ENCODE data around the gene STAB2. TPM values are rescaled to one million over a fixed set of nuclear protein-coding genes. Genes with fewer than 3 reads are reported as not detected.

STAB2 gene
- total and polyA plus RNA-seq, 2 of the 4 experiments (the other 2 are of a cell fraction) = not detected

GRCh38 chr12:103686026-103686425 is 99.0 kb downstream of the STAB2 start:
- Histone ChIP-seq H3K79me1 (ENCODE audit: low read depth in 1 of 2, low read length in 2 of 2) (no peaks in the 10 kb centered on the region), H2BK5ac (ENCODE audit: low read depth, low read length, poor library complexity, severe bottlenecking) (no peak overlapping the region), H3K23ac (ENCODE audit: low read depth, low read length) (no peak overlapping the region), H2AFZ (replicated peaks; ENCODE audit: low read length, poor library complexity) (peak overlapping the region; percentile 15), H4K20me1 (ENCODE audit: insufficient read depth, low read length) (no peaks in the 10 kb centered on the region), H3K36me3 (ENCODE audit: control insufficient read depth, insufficient read depth, low read length) (no peaks in the 10 kb centered on the region), H3K14ac (replicated peaks; ENCODE audit: low read depth, low read length) (no peak overlapping the region), H3K4me3 (ENCODE audit: insufficient read depth, low read depth, low read length) (no peak overlapping the region), H3K4me1 (ENCODE audit: control insufficient read depth, insufficient read depth, low read length) (no peaks in the 10 kb centered on the region), H3K18ac (ENCODE audit: low read depth, low read length) (no peak overlapping the region), H3K27ac (ENCODE audit: insufficient read depth, low read length) (no peak overlapping the region), H3K9ac (ENCODE audit: low read depth, low read length) (no peak overlapping the region), H2AK5ac (ENCODE audit: low read depth, low read length) (no peak overlapping the region), H3K27me3 (ENCODE audit: control insufficient read depth, insufficient read depth, low read length) (no peaks in the 10 kb centered on the region; the same call in none of the 2 replicates), H3K9me3 (ENCODE audit: control insufficient read depth, insufficient read depth, low read length) (no peaks in the 10 kb centered on the region), H4K8ac (ENCODE audit: low read depth in 2 of 2, low read length in 2 of 2) (no peak overlapping the region), H4K91ac (ENCODE audit: insufficient read depth, low read depth, low read length) (no peak overlapping the region), H3K56ac (ENCODE audit: extremely low read depth, insufficient read depth, low read length) (no peak overlapping the region), H3K4me2 (ENCODE audit: low read depth, low read length) (no peak overlapping the region), H4K5ac (ENCODE audit: low read depth, low read length) (no peak overlapping the region), H3K4ac (ENCODE audit: low read depth, low read length) (no peak overlapping the region), H2BK15ac (ENCODE audit: low read depth, low read length) (no peak overlapping the region), H3K9me1 (ENCODE audit: insufficient read depth, low read length) (no peaks in the 10 kb centered on the region), H2BK20ac (ENCODE audit: low read depth, low read length) (no peak overlapping the region), H2BK120ac (ENCODE audit: low read depth, low read length) (no peak overlapping the region), H2AK9ac (replicated peaks; ENCODE audit: low read depth, low read length, poor library complexity) (no peak overlapping the region)
- ATAC-seq (ENCODE audit: low read depth) (no peak), DNase-seq (no peak)
- intact Hi-C loops (cut with micrococcal nuclease) = no loop called here
- POLR2A ChIA-PET (ENCODE audit: unreplicated experiment) = no interaction called here
- TF ChIP-seq SMC3 (IDR thresholded peaks at IDR 0.05; ENCODE audit: low read depth, low read length) = no peak
- no peak for TF ChIP-seq RCOR1 (IDR thresholded peaks at IDR 0.05; ENCODE audit: insufficient replicate concordance, low read length)
- no peak for TF ChIP-seq CTCF (conservative IDR thresholded peaks at IDR 0.05; ENCODE audit: low read depth, low read length)
- no peak for TF ChIP-seq USF2 (IDR thresholded peaks at IDR 0.05; ENCODE audit: low read depth, low read length)
- in situ Hi-C loops (cut with MboI; ENCODE audit: low sequenced_read_pairs) = no loop called here
- dilution Hi-C loops (cut with HindIII; ENCODE audit: low sequenced_read_pairs, unreplicated experiment) = no loop called here
- 27% methylated on average over 5 of the region's 6 CpGs; no CpG with 5 or more reads in 1 of the 2 experiments for WGBS, 2 experiments (ENCODE audit: extremely low coverage in 2 of 2, insufficient read length in 1 of 2)
- CTCF ChIA-PET = no interaction called here
- no TSS peak for BruUV-seq (replicated peaks)
